IMR-90 (cell line): ENCODE results near the gene POLR1B.
"Not testable (repeated sequence)": the region's sequence is repeated elsewhere in the genome, so short reads cannot be mapped to it uniquely, and the experiment has no call there.

Experiments
- CTCF ChIP-seq: conservative IDR thresholded peaks from 2 replicates; pipeline ENCODE4 v1.5.1; 2012; ENCODE audit warnings: mild to moderate bottlenecking, low read depth, low read length, improper control_type of control experiment
- POLR2A ChIP-seq: IDR thresholded peaks from 2 replicates; pipeline ENCODE4 v1.6.1; 2012; ENCODE audit warnings: mild to moderate bottlenecking, low read depth, low read length
- RAD21 ChIP-seq: IDR thresholded peaks from 2 replicates; pipeline ENCODE4 v1.6.1; 2012; ENCODE audit warnings: low read length, improper control_type of control experiment
- USF2 ChIP-seq: fragments of 150-350 bp; IDR thresholded peaks from 2 replicates; pipeline ENCODE4 v1.6.1; 2017; ENCODE audit warnings: mild to moderate bottlenecking, antibody characterized with exemption, low read length, low read depth

- not testable (repeated sequence) for TF ChIP-seq RAD21, USF2, CTCF, POLR2A
Observed at GRCh38 chr2:112495878-112496277, 46.4 kb upstream of the POLR1B start.
